ENCODE results near the gene KIRREL3. TPM values are rescaled to one million over a fixed set of nuclear protein-coding genes. Genes with fewer than 3 reads are reported as not detected.

Gene KIRREL3
- total RNA-seq, 1 donor = 0.45 TPM

DNA sequence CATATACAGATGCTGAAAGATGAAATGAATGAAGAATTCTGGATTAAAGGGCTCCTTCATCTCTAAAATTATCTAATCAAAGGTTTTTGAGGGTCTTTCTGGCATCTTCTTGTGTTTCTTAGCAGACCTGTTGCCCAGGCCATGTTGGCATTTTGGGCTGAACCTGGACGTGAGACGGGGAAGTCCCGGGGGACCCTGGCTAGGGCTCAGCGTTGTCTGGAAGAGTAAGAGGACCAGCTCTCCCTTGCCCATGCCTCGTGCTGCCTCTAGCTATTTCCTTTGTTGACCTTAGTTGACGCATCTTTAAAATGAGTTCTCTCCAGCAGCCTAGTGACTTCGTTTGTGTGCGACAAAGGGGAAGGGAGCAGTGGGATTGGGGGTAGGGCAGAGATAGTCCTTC lies 492.9 kb downstream of the KIRREL3 start:
- no peak for DNase-seq (ENCODE audit: low read depth)
- TF ChIP-seq, protein P1, sequence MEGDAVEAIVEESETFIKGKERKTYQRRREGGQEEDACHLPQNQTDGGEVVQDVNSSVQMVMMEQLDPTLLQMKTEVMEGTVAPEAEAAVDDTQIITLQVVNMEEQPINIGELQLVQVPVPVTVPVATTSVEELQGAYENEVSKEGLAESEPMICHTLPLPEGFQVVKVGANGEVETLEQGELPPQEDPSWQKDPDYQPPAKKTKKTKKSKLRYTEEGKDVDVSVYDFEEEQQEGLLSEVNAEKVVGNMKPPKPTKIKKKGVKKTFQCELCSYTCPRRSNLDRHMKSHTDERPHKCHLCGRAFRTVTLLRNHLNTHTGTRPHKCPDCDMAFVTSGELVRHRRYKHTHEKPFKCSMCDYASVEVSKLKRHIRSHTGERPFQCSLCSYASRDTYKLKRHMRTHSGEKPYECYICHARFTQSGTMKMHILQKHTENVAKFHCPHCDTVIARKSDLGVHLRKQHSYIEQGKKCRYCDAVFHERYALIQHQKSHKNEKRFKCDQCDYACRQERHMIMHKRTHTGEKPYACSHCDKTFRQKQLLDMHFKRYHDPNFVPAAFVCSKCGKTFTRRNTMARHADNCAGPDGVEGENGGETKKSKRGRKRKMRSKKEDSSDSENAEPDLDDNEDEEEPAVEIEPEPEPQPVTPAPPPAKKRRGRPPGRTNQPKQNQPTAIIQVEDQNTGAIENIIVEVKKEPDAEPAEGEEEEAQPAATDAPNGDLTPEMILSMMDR (IDR thresholded peaks at IDR 0.05; ENCODE audit: insufficient read depth, low read length) = no peak

DNA sequence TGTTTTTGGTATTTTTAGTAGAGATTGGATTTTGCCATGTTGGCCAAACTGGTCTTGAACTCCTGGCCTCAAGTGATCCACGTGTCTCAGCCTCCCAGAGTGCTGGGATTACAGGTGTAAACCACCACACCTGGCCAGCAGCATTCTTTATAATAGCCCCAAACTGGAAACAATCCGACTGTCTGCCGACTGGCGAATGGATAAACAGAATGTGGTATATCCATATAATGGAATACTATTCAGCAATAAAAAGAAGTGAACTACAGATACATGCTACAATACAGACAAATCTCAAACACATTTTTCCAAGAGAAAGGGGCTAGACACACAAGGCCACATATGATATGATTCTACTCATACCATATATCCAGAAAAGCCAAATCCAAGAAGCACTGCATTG lies 493.8 kb downstream of the KIRREL3 start:
- no peak overlapping the region for H3K4me3 ChIP-seq (ENCODE audit: low read depth, low read length)
- no peak for DNase-seq (ENCODE audit: low read depth)
- TF ChIP-seq, protein P1 (IDR thresholded peaks at IDR 0.05; ENCODE audit: insufficient read depth, low read length) = no peak

More for the DNA sequence above, 492.9 kb downstream of the KIRREL3 start:
- no peak overlapping the region for H3K4me3 ChIP-seq (ENCODE audit: low read depth, low read length)

DNA sequence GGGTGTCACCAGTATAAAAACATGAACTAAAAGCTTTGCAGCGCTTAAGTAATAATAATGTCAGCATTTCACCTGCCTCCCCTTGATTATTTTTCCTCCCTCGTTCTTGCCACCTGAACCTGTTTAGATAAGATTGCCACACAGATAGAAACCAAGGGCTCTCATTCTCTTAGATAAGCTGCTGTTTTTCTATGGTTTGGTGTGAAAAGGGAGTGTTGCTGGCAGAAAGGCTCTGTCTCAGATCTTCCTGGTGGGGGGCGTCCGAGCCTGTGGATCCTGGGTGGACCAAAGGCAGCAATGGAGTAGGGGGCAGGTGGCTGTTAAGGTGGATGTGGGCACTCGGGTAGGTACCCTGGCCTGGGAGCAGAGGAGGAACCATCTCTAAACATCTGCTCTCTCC lies 497.6 kb downstream of the KIRREL3 start:
- no peak overlapping the region for H3K4me3 ChIP-seq (ENCODE audit: low read depth, low read length)
- DNase-seq (ENCODE audit: low read depth) = no peak
- TF ChIP-seq, protein P1 (IDR thresholded peaks at IDR 0.05; ENCODE audit: insufficient read depth, low read length) = no peak

DNA sequence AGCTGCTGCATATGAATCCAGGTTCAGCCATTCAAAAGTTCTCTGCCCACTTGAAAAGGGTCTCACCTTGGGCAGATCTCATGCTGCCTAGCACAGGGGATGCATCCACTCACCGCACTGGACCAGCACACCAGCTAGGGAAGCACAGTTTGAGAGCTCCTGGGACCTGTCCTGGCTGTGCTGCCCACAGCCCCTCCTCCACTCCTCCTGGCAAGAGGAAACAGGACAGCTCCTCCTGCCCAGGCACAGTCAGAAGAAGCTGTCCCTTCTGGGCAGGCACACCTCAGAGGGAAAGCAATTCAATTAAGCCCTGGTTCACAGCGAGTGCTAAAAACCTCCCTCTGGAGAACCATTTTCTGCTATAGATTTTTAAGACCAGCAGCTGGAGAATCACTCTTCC lies 498.4 kb downstream of the KIRREL3 start:
- H3K4me3 ChIP-seq (ENCODE audit: low read depth, low read length) = no peak overlapping the region
- TF ChIP-seq, protein P1 (IDR thresholded peaks at IDR 0.05; ENCODE audit: insufficient read depth, low read length) = no peak
- no peak for DNase-seq (ENCODE audit: low read depth)

DNA sequence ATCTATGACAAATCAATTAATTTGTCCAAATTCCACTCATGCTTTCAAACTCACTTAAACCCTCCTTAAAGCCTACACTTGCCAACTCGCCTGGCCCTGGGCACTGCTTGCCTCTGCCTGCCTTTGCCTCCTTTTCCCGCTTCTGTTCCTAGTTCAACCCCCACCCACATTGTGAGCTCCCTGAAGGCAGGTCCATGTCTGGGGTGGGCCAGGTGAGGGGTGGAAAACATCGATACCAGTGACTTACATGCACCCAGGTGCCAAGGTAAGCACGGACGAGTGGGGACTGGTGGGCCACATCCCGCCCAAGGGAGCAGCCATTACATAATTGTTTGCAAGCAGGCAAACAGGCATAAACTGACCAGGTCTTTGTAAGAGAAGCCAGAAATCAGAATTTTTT lies 498.9 kb downstream of the KIRREL3 start:
- DNase-seq (ENCODE audit: low read depth) = no peak
- no peak overlapping the region for H3K4me3 ChIP-seq (ENCODE audit: low read depth, low read length)
- TF ChIP-seq, protein P1 (IDR thresholded peaks at IDR 0.05; ENCODE audit: insufficient read depth, low read length) = no peak

DNA sequence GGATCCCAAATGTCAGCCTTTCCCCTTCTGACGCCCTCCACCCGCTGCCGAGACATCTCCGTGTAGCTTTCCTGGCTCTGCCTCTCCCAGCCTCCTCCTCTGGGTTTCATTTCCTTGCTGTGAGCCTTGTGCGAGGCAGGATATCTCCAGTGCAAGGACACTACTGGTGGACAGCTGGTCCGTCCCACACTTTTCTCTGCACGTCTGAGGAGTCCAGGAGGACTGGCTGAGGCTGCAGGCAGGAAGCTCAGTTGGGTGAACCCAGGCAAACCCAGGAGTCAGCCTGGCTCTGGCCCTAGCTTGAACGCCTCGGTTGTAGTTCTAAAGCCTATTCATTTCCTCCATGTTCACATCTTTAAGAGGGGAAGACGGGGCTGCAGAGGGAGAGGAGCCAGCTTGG lies 499.6 kb downstream of the KIRREL3 start:
- H3K4me3 ChIP-seq (ENCODE audit: low read depth, low read length) = no peak overlapping the region
- TF ChIP-seq, protein P1 (IDR thresholded peaks at IDR 0.05; ENCODE audit: insufficient read depth, low read length) = no peak
- DNase-seq (ENCODE audit: low read depth) = no peak

DNA sequence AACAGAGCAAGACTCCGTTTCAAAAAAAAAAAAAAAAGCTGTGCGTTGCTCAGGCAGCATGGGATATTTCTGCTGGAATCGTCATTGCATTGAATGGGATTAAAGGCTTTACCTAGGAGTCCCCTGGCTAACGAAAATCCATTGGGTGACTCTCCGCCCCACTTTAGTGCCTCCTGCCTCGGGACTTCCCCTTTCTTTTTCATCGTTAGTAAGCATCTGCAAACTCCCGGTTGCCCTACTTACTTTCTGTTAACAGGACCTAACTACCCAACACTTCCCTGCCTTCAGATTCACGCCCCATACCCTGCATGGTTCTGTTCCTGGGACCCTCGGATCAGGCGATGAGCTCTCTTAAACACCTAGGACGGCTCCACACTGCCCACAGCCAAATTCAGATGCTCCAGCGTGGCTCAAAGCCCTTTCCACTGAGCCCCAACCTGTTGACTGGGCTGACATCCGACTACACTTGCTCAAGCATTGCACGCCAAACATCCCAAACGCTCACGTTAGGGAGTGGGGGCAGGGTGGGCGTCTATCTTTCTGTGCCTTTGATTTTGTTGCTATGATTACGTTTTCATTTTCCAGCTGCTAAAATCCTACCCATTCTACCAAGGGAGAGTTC lies 501.3 kb downstream of the KIRREL3 start:
- TF ChIP-seq, protein P1 (IDR thresholded peaks at IDR 0.05; ENCODE audit: insufficient read depth, low read length) = no peak
- no peak overlapping the region for H3K4me3 ChIP-seq (ENCODE audit: low read depth, low read length)
- no peak for DNase-seq (ENCODE audit: low read depth)
